ENCODE results near the gene UBAC1. TPM values are rescaled to one million over a fixed set of nuclear protein-coding genes. Genes with fewer than 3 reads are reported as not detected.

Gene UBAC1
- polyA plus RNA-seq, 3 donors = 30.9 to 35.9 (median 33.2) TPM

DNA sequence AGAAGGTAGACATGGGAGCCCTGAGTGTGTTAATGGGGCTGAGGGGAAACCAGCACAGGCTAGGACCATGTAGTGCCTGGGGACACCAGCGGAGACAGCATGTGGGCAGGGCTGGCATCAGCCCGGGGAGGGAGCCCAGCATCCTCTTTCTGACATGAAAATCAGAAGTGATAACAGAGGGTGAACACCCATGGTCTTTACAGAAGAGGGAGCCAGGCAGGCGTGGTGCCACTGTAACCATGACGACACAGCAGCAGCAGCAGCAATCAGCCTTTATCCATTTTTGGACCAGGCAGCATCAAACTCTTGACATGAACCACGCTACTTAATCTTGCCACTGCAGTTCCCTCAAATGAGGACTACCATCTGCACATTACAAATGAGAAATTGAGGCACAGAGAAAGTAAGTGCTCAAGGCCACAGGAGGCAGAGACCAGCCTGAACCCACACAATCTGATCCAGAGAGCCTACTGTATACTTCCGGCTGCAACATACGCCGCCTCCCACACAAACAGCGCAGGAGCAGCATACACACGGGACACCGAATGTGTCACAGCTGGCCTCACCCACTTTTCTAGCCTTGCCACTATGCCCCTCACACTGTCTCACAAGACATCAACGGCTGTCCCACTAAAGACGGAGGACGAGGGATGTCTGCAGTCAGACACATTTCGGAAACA lies 77.6 kb downstream of the UBAC1 start:
- DNase-seq (ENCODE audit: extremely low read depth in 1 of 11, low read depth in 9 of 11, low spot score in 4 of 11) = no peak

Other genes with a start within 250 kb of the UBAC1 start
- 10 to 100 TPM; 23.4 to 26.8 (median 26.5) TPM for gene CAMSAP1, start 53.8 kb downstream of the UBAC1 start, polyA plus RNA-seq (ENCODE audit: insufficient read length in 3 of 3)
- 1 to 10 TPM; 7.0 to 9.6 (median 9.4) TPM for gene NACC2, start 133.9 kb upstream of the UBAC1 start, polyA plus RNA-seq (ENCODE audit: insufficient read length in 3 of 3)
- 10 to 100 TPM; 16.2 to 22.9 (median 19.7) TPM for gene TMEM250, start 157.5 kb upstream of the UBAC1 start, polyA plus RNA-seq (ENCODE audit: insufficient read length in 3 of 3)
- gene LHX3, start 243.8 kb upstream of the UBAC1 start, polyA plus RNA-seq (ENCODE audit: insufficient read length in 3 of 3) = not detected